Stimulated activated CD4-positive, alpha-beta T cell treated with anti-CD3 and anti-CD28 coated beads, Interleukin-2, amount 100 ng/mL, for 48 hours (primary cell): ENCODE results near the gene WIPI1.
A peak's percentile ranks its signal among the peaks of the same experiment; 100 is the strongest.
"Not testable (repeated sequence)": the region's sequence is repeated elsewhere in the genome, so short reads cannot be mapped to it uniquely, and the experiment has no call there.

ENCODE experiments used
- DNase-seq, 2 donors: peaks; one replicate each; pipeline ENCODE4 v3.0.0-alpha.2; 2020

The WIPI1 gene, protein sequence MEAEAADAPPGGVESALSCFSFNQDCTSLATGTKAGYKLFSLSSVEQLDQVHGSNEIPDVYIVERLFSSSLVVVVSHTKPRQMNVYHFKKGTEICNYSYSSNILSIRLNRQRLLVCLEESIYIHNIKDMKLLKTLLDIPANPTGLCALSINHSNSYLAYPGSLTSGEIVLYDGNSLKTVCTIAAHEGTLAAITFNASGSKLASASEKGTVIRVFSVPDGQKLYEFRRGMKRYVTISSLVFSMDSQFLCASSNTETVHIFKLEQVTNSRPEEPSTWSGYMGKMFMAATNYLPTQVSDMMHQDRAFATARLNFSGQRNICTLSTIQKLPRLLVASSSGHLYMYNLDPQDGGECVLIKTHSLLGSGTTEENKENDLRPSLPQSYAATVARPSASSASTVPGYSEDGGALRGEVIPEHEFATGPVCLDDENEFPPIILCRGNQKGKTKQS

GRCh38 chr17:68457168-68457538 lies at the start of gene WIPI1:
WIPI1 (minus strand) TSS chr17:68457496; CDS start chr17:68457421, 75 bp downstream.
- DNase-seq = no peak

GRCh38 chr17:68505951-68506350 lies 48.7 kb upstream of the WIPI1 start:
- DNase-seq = no peak

GRCh38 chr17:68501074-68501473 lies 43.8 kb upstream of the WIPI1 start:
- DNase-seq = no peak

DNA sequence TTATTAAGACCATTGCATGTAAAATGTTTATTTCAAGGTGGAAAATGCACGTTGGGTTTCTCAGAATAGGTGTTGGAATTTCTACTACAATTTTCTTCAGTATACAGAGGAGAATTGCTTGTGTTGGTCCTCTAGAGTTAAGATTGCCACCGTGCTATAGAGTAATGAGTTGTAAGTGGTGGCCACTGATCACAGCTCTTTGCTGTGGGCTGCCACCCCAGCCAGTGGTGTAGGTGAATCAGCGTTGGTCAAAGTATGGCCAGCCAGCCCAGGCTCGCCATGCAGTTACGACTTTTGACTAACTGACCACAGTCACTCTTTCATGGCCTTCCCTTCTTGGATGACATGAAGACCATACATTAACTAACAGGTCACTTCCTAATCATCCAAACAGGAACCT lies 42.3 kb upstream of the WIPI1 start:
- DNase-seq = no peak

GRCh38 chr17:68498479-68499326 lies 41.4 kb upstream of the WIPI1 start:
- DNase-seq = no peak

DNA sequence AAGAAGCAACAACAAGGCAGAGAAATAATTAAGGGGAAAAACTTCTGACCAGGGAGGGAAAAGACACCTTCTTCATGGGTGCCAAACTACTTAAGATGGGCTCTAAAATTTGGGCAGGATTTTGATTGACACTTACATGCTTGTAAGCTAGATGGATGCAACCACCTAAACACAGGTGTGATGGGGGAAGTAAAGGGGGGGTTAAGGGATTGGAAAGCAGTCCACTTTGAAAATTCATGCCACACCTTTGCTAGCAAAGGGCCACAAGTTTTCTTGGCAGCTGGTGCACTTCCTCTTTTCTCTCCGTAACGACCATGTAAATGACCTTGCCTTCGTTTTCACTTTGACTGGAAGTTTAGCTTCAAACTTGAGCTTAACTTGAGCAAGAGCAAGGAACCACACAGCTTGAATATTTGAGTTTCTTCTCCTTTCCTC lies 40.6 kb upstream of the WIPI1 start:
- DNase-seq = no peak

GRCh38 chr17:68495081-68495480 lies 37.8 kb upstream of the WIPI1 start:
- DNase-seq = no peak

DNA sequence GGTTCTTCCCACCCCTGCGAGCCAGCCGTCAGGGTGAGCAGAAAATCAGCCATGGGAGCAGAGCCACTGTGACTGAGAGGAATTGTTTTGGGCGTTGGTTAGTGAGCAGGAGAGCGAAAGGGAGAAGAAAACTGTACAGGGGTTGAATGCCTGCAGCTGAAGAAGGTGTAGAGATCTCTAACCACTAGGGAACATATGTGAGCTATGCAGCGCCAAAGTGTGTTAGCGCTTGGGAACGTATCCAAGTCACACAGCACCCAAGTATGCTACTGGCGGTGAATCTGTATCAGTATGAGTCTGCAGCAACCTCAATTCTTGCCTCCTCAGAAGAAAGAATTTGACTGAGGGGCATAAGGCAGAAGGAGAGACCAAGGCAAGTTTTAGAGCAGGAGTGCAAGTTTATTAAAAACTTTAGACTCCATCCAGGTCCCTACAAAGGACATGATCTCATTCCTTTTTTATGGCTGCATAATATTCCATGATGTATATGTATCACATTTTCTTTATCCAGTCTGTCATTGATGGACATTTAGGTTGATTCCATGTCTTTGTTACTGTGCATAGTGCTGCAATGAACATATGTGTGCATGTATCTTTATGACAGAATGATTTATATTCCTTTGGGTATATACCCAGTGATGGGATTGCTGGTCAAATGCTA lies 35.2 kb upstream of the WIPI1 start:
- DNase-seq = not testable (repeated sequence)

- DNase-seq = no peak
Observed at GRCh38 chr17:68491381-68492231, 34.3 kb upstream of the WIPI1 start.

DNA sequence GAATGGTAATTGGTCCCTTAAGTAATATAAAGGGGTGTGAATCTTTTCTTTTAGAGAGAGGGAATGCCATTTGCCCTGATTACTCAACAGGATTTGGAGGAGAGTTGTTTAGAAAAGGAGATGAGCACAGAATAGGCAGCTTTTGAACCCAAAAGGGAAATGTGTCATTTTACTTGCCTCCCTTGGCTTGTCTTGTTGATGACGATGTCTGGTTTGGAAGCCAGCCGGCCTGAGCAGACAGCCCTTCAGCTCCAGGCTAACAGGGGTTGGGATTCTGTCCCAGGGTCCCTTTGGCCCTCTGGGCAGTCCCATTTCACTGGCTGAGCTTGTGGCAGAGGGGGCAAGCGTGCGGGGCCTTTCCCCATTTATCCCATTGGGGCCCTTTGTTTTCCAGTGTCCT lies 32.6 kb upstream of the WIPI1 start:
- no peak for DNase-seq

GRCh38 chr17:68484458-68484857 lies 27.2 kb upstream of the WIPI1 start:
- no peak for DNase-seq

DNA sequence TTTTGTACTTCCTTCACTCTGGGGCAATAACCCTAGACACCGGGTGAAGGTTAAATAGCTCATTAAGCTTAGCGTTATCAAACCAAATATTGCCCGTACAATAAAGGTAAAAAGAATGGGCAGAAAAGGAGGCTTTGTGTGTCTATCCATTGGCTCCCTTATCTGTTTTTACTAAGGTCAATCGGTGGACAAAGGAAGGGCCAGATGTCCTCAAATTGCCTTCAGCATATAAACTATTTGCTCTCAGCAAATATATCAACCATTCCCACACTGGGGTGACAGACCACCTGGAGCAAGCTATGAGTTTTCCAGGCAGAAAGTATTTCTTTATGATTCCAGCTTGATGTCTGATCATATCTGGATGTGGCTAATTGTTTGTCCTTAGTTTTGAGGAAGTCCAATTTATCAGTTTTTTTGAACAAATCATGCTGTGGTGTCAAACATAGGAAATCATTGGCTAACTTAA lies 25.3 kb upstream of the WIPI1 start:
- no peak for DNase-seq

- DNase-seq = no peak
Observed at GRCh38 chr17:68480885-68481284, 23.6 kb upstream of the WIPI1 start.

DNA sequence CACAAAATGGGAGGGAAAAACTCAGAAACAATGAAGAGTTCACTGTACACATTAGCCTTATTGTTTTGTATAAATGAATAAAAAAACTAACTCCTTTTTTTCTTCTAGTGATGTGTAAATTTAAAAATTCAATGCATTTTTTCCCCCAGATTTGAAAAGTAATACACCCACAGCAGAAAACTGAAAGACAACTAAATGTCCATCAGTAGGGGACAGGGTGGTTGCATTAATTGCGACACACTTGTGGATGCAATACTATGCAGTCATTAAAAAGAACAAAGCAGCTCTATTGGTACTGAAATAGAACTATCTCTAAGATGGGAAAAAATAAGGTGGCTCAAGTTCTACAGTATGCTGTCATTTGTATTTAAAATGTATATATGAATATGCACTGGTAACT lies 13.7 kb upstream of the WIPI1 start:
- no peak for DNase-seq

GRCh38 chr17:68468788-68469187 lies 11.5 kb upstream of the WIPI1 start:
- no peak for DNase-seq

DNA sequence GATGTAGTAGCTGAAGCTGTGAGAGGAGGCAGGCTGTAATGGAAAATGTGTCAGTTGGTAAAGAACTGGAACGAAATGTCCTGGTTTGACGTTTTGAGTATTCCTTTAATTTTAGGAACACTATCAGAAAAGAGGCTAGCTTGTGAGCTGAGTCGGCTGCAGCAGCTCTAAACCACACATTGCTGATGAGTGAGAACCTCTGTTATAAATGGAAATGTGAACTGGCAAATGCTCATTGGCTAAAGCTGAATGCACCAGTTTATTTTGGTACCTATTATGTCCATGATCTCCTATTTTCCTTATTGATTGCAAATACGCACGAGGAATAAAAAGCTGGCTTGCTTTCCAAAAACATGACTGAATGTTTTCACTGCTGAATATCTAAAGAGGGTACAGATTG lies 11.0 kb upstream of the WIPI1 start:
- no peak for DNase-seq

DNA sequence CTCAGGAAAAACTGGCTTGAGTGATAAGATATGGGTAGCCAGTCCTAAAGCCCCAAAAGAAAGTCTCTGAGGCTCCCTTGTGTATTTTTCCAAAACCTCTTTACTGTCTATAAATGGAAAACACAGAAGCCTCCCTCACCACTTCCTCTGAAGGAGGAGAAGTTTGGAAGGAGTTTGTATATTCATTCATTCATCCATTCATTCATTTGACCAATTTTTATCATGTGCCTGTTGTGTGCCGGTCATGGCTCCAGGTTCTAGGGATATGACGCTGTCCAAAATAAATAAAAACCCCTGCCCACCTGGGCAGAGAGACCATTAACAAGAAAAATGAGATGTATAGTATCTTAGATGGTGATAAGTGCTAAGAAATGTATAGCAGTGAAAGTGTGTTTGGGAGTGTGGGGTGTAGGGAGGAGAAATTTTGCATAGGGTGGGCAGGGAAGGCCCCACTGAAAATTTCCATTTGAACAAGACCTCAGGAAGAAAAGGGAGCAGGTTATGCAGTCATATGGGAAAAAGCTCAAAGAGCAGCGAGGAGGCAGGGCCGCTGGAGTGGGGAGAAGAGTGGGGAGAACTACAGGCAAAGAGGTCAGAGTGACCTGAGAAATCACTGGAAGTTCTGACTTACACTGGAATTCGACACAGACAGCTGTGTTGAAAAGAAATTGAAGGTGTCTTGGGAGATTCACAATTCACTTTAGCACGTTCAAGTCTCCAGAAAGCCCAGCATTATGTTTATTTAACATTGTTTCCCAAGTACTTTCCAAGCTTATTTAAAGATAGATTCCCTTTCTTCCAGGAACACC lies 6.1 kb upstream of the WIPI1 start:
- no peak for DNase-seq

GRCh38 chr17:68462381-68463210 lies 5.3 kb upstream of the WIPI1 start:
- peak; percentile 58 to 62 for DNase-seq

- peak in 1 of 2 donors; percentile 27 for DNase-seq
Observed at GRCh38 chr17:68461589-68461988, 4.3 kb upstream of the WIPI1 start.

DNA sequence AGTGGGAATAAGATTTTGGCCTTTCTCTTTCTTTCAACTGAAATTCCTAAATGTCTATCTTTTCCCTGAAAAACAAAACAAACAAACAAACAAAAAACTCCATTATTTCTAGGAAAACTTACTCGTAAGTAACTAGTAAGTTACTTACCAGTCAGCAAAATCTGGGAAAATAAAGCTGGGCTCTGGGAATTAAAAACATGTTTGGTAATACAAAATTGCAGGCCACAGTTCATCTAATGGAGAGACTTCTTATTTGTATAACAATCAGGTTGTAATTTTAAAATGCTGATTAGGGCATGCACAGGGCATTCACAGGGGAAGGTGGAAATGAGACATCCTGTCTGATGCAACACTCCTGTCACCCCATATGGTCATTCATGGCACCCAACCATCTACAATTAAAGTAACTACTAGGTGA lies 3.8 kb upstream of the WIPI1 start:
- no peak for DNase-seq
